NB4 (cell line): ENCODE data around the gene ETV4.

Experiments used
- MYC ChIP-seq: IDR thresholded peaks from 2 replicates; pipeline ENCODE4 v1.6.1; 2011; ENCODE audit warnings: low read depth, low read length
- POLR2A ChIP-seq: IDR thresholded peaks from 2 replicates; pipeline ENCODE4 v1.6.1; 2011; ENCODE audit warnings: mild to moderate bottlenecking; ENCODE audit not compliant: insufficient read length; ENCODE audit errors: extremely low read depth
- TF ChIP-seq, protein P1 (sequence below): IDR thresholded peaks from one replicate; pipeline ENCODE4 v1.5.1; 2012; ENCODE audit warnings: low read depth, low read length
- TF ChIP-seq, protein P2 (sequence below): IDR thresholded peaks from 2 replicates; pipeline ENCODE4 v1.6.1; 2011; ENCODE audit warnings: low read depth, low read length

DNA sequence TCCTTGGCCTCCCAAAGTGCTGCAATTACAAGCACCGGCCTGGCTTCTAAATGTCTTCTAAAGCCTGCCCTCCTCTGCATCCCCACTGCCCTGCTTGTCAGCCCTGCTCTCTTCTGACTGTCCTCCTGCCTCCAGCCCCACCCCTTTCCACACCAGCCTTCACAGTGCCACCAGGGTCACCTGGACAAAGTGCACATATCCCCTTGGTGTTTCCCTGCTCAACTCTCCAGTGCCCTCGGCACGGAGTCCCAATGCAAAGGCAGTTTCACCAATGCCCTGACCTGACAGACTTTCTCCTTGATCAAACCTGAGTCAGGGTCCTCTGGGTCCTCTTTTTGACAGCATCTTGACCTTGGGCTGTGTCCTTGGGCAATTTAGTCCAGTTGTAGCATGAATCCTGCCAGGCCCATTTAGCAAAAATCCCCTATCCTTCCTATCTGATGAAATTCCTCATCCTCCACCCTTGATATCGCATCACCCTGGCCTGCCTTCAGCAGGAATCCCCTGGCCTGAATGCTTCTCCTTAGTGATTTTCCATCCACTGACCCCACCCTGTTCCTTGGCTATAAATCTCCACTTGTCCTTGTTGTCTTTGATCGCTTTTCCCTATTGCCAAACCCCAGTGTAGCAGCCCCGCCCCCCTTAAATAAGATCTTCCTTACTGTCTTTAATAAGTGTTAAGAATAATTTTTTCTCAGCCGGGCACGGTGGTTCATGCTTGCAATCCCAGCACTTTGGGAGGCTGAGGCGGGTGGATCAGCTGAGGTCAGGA, 42.7 kb upstream of the ETV4 start:
- TF ChIP-seq, protein P1, sequence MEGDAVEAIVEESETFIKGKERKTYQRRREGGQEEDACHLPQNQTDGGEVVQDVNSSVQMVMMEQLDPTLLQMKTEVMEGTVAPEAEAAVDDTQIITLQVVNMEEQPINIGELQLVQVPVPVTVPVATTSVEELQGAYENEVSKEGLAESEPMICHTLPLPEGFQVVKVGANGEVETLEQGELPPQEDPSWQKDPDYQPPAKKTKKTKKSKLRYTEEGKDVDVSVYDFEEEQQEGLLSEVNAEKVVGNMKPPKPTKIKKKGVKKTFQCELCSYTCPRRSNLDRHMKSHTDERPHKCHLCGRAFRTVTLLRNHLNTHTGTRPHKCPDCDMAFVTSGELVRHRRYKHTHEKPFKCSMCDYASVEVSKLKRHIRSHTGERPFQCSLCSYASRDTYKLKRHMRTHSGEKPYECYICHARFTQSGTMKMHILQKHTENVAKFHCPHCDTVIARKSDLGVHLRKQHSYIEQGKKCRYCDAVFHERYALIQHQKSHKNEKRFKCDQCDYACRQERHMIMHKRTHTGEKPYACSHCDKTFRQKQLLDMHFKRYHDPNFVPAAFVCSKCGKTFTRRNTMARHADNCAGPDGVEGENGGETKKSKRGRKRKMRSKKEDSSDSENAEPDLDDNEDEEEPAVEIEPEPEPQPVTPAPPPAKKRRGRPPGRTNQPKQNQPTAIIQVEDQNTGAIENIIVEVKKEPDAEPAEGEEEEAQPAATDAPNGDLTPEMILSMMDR = no peak
- no peak for TF ChIP-seq POLR2A
- no peak for TF ChIP-seq MYC
- TF ChIP-seq, protein P2, sequence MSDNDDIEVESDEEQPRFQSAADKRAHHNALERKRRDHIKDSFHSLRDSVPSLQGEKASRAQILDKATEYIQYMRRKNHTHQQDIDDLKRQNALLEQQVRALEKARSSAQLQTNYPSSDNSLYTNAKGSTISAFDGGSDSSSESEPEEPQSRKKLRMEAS = no peak
